GM12878 (cell line): ENCODE data around the gene PPP5C. TPM values are rescaled to one million over a fixed set of nuclear protein-coding genes. Genes with fewer than 3 reads are reported as not detected.

Source experiments
- ATAC-seq: fragments of 200-7000 bp; cut with Tn5 transposase; 3 replicates; pipeline ENCODE4 v1.9.1; 2020; ENCODE audit warnings: mild to moderate bottlenecking, moderate library complexity
- BruUV-seq: library from RNA; stranded (reverse); fragments of 400-500 nt; replicated peaks from 2 replicates; lab custom pipeline; 2021; lab: Mats Ljungman, UMichigan
- CTCF ChIA-PET: fragments of 300-600 bp; sonication (Branson Sonifier 250); formaldehyde crosslinking; extraction: SDS; loops from one replicate; lab custom pipeline; 2021; ENCODE audit warnings: inconsistent platforms; lab: Yijun Ruan, JAX
- POLR2A ChIA-PET: fragments of 350-600 bp; formaldehyde crosslinking; extraction: SDS; loops from one replicate; lab custom pipeline; 2021; ENCODE audit warnings: inconsistent platforms; lab: Charles Lee
- RAD21 ChIA-PET: fragments of 300-600 bp; sonication (Branson Sonifier 250); formaldehyde crosslinking; loops from one replicate; lab custom pipeline; 2023; ENCODE audit warnings: antibody characterized with exemption; ENCODE audit not compliant: unreplicated experiment; lab: Charles Lee
- SMC1A ChIA-PET: fragments of 300-600 bp; sonication (Branson Sonifier 250); formaldehyde crosslinking; loops from one replicate; lab custom pipeline; 2023; ENCODE audit not compliant: unreplicated experiment, uncharacterized antibody; lab: Charles Lee
- DNase-seq: peaks from one replicate; pipeline ENCODE4 v3.0.0-alpha.2; 2011; ENCODE audit warnings: low read depth, low spot score
- FAIRE-seq: peaks from 3 replicates; lab custom pipeline; 2011; peaks lifted over from hg19 to GRCh38; lab: Jason Lieb, UNC
- H2AFZ ChIP-seq: 2 replicates; pipeline ENCODE4 v1.6.0; 2011; ENCODE audit warnings: low read depth, low read length, control low read depth; ENCODE audit not compliant: control insufficient read depth
- H3K27ac ChIP-seq: 2 replicates; pipeline ENCODE4 v1.5.1; 2011; ENCODE audit warnings: control low read depth; ENCODE audit not compliant: control insufficient read depth, insufficient read depth
- H3K27me3 ChIP-seq, 2 experiments: replicated peaks in 1 of 2; 2 replicates each; pipeline versions ENCODE4 v1.6.0 to v1.6.1; 2011; ENCODE audit warnings: low read length in 1 of 2; ENCODE audit not compliant: control insufficient read depth in 2 of 2, insufficient read depth in 2 of 2
- H3K36me3 ChIP-seq, 2 experiments: 2 replicates each; pipeline ENCODE4 v1.5.1; 2011; ENCODE audit warnings: low read length in 1 of 2; ENCODE audit not compliant: control insufficient read depth in 2 of 2, insufficient read depth in 2 of 2
- H3K4me1 ChIP-seq: 2 replicates; pipeline ENCODE4 v1.6.1; 2011; ENCODE audit warnings: mild to moderate bottlenecking, low read length, moderate library complexity, mixed read lengths; ENCODE audit not compliant: control insufficient read depth, insufficient read depth
- H3K4me2 ChIP-seq: 2 replicates; pipeline ENCODE4 v1.6.0; 2011; ENCODE audit warnings: control low read depth; ENCODE audit not compliant: control insufficient read depth, insufficient read depth
- H3K4me3 ChIP-seq: fragments of 200-600 bp; sonication (generic); 2 replicates; pipeline ENCODE4 v1.5.1; 2016
- H3K79me2 ChIP-seq: 2 replicates; pipeline ENCODE4 v1.6.0; 2011; ENCODE audit warnings: low read length; ENCODE audit not compliant: control insufficient read depth, insufficient read depth
- H3K9ac ChIP-seq: 2 replicates; pipeline ENCODE4 v1.8.0; 2011; ENCODE audit warnings: low read length, control low read depth, mixed read lengths; ENCODE audit not compliant: control insufficient read depth, insufficient read depth
- H3K9me3 ChIP-seq: replicated peaks from 3 replicates; pipeline ENCODE4 v1.5.1; 2011; ENCODE audit warnings: mild to moderate bottlenecking, low read length; ENCODE audit not compliant: control insufficient read depth, insufficient read depth
- H4K20me1 ChIP-seq: 2 replicates; pipeline ENCODE4 v1.6.0; 2011; ENCODE audit not compliant: control insufficient read depth, insufficient read depth
- BHLHE40 ChIP-seq, 2 experiments: fragments of 450-650 bp in 1 of 2; IDR thresholded peaks; 2 replicates each; pipeline ENCODE4 v1.6.1; 2011 to 2017; ENCODE audit warnings: low read depth in 2 of 2, borderline replicate concordance in 1 of 2, improper control_type of control experiment in 1 of 2, low read length in 1 of 2, mild to moderate bottlenecking in 1 of 2
- DPF2 ChIP-seq: fragments of 450-650 bp; IDR thresholded peaks from 2 replicates; pipeline ENCODE4 v1.6.1; 2017; ENCODE audit warnings: mild to moderate bottlenecking
- ETV6 ChIP-seq, 2 experiments: fragments of 450-650 bp in 1 of 2; IDR thresholded peaks in 1 of 2; conservative IDR thresholded peaks in 1 of 2; 2 replicates each; pipeline ENCODE4 v1.6.1; 2014; ENCODE audit warnings: antibody characterized with exemption in 1 of 2, borderline replicate concordance in 1 of 2, low read depth in 1 of 2, mild to moderate bottlenecking in 1 of 2, moderate library complexity in 1 of 2
- IKZF2 ChIP-seq, 2 experiments: fragments of 450-650 bp; IDR thresholded peaks; 2 replicates each; pipeline ENCODE4 v1.6.1; 2017; ENCODE audit warnings: mild to moderate bottlenecking in 2 of 2, moderate library complexity in 2 of 2
- NFYB ChIP-seq: IDR thresholded peaks from 2 replicates; pipeline ENCODE4 v1.6.1; 2011; ENCODE audit warnings: low read depth, mild to moderate bottlenecking, low read length, improper control_type of control experiment, moderate library complexity; ENCODE audit not compliant: insufficient read depth
- SMAD5 ChIP-seq: IDR thresholded peaks from 2 replicates; pipeline ENCODE4 v1.6.1; 2016; ENCODE audit warnings: antibody characterized with exemption, low read depth
- SUPT20H ChIP-seq: IDR thresholded peaks from 2 replicates; pipeline ENCODE4 v1.6.1; 2011; ENCODE audit warnings: low read depth, mild to moderate bottlenecking, low read length, moderate library complexity, borderline replicate concordance; ENCODE audit not compliant: control insufficient read depth
- ZNF274 ChIP-seq: IDR thresholded peaks from one replicate; pipeline ENCODE4 v1.8.0; 2011; ENCODE audit not compliant: insufficient read length, insufficient read depth
- WGBS: methylation state at CpG from one replicate; pipeline ENCODE4 v1.1.6; 2016; ENCODE audit warnings: low lambda C conversion rate; ENCODE audit not compliant: insufficient replicate concordance, insufficient coverage; ENCODE audit errors: missing lambda C conversion rate; 5-methylcytosine and 5-hydroxymethylcytosine counted together
- in situ Hi-C: fragments of 300-500 bp; cut with MboI; formaldehyde crosslinking; loops from 9 replicates; pipeline ENCODE4 v1.14.3; 2018; ENCODE audit warnings: mixed read lengths
- intact Hi-C: fragments of 100-400 bp; cut with micrococcal nuclease; formaldehyde crosslinking; loops from one replicate; pipeline ENCODE4 v1.14.2; 2022; ENCODE audit not compliant: unreplicated experiment
- polyA plus RNA-seq, 11 experiments: library from polyadenylated mRNA; depleted of rRNA in 4 of 11; unstranded in 6 of 11; stranded (reverse) in 5 of 11; fragments of >200 nt; fragmentation: Nextera tagmentation in 4 of 11; fragmentation: Illumina TruSeq in 1 of 11; extraction: Ambion mirVana in 4 of 11; extraction: Trizol in 1 of 11; gene quantifications; 1 replicate in 1 of 11; 2 replicates in 10 of 11; pipeline versions ENCODE4 v1.2.1 to v1.2.3, GENCODE V29; 2011 to 2016; ENCODE audit warnings: inconsistent platforms in 2 of 11, missing spikeins in 2 of 11, low read depth in 1 of 11
- total RNA-seq, 4 experiments: library from RNA; depleted of rRNA in 3 of 4; stranded (reverse); fragments of >200 nt in 3 of 4; fragmentation: Illumina TruSeq in 1 of 4; extraction: Trizol in 1 of 4; gene quantifications; 2 replicates each; pipeline versions ENCODE4 v1.2.1 to v1.2.3, GENCODE V29; 2013 to 2021
- TF ChIP-seq, protein P1 (sequence below): fragments of 450-650 bp; IDR thresholded peaks from 2 replicates; pipeline ENCODE4 v1.6.1; 2017; ENCODE audit warnings: mild to moderate bottlenecking, moderate library complexity
- TF ChIP-seq, protein P2 (sequence below): IDR thresholded peaks from 2 replicates; pipeline ENCODE4 v1.6.1; 2012; ENCODE audit warnings: mild to moderate bottlenecking, low read depth, low read length
- TF ChIP-seq, protein P3 (sequence below): fragments of 450-650 bp; IDR thresholded peaks from 2 replicates; pipeline ENCODE4 v1.6.1; 2017; ENCODE audit warnings: borderline replicate concordance

Gene PPP5C
- total and polyA plus RNA-seq, 10 of the 15 experiments (the other 5 are each of a cell fraction or from before 2014, with no cell fraction given): 1.1 to 154 (median 94.5) TPM

DNA sequence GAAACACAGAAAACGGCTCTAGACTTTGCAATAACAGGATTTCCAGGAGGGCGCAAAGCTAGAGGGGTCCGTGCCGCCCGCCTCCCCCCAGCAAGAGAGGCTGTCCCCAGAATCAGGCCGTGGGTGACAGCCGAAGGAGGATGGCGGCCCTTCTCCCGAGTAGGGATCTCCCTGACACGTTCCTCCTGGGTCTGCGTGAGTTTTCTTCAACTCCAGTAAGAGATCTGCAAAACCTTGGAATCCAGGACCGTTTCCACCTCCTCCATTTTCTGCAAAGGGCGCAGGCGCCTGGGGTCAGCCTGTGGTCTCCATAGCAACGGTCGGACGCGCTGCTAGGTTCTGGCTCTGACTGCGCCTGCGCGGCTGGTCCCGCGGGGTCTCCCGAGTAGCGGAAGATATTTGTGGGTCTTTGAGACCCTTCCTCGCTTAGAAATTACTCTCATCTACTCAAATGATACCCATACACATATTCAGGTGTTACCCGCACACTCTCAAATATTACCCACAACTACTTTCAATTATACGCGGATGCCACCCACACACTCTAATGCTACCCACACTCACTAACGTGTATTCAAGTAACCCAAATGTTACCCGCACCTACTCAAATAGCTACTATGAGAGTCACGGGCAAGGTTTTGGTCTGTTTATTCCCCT, 79.7 kb downstream of the PPP5C start (continued):
- TF ChIP-seq, protein P1, sequence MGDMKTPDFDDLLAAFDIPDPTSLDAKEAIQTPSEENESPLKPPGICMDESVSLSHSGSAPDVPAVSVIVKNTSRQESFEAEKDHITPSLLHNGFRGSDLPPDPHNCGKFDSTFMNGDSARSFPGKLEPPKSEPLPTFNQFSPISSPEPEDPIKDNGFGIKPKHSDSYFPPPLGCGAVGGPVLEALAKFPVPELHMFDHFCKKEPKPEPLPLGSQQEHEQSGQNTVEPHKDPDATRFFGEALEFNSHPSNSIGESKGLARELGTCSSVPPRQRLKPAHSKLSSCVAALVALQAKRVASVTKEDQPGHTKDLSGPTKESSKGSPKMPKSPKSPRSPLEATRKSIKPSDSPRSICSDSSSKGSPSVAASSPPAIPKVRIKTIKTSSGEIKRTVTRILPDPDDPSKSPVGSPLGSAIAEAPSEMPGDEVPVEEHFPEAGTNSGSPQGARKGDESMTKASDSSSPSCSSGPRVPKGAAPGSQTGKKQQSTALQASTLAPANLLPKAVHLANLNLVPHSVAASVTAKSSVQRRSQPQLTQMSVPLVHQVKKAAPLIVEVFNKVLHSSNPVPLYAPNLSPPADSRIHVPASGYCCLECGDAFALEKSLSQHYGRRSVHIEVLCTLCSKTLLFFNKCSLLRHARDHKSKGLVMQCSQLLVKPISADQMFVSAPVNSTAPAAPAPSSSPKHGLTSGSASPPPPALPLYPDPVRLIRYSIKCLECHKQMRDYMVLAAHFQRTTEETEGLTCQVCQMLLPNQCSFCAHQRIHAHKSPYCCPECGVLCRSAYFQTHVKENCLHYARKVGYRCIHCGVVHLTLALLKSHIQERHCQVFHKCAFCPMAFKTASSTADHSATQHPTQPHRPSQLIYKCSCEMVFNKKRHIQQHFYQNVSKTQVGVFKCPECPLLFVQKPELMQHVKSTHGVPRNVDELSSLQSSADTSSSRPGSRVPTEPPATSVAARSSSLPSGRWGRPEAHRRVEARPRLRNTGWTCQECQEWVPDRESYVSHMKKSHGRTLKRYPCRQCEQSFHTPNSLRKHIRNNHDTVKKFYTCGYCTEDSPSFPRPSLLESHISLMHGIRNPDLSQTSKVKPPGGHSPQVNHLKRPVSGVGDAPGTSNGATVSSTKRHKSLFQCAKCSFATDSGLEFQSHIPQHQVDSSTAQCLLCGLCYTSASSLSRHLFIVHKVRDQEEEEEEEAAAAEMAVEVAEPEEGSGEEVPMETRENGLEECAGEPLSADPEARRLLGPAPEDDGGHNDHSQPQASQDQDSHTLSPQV: no peak
- TF ChIP-seq SUPT20H: no peak

DNA sequence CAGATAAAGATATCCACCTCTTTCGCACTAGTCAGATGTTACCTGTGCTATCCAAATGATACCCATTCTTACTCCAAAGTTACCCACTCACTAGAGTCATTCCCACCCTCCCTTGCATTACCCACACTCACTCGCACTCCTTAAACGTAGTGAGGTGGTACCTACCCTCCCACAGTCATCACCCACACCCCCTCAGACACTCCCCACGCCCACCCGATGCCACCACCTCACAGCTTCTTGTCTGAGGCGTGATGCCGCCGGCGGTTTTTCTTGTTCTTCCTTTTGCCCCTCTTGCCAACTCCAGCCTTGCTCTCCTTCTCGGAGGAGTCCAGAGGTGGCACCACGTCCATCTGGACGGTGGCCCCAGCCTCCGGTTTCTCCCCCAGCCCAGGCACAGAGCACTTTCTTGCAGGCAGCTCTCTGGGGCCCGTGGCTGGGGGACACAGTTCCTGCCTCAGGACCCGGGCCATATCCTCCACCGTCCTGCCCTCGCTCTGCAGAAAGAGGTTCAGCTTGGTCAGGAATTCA, 80.7 kb downstream of the PPP5C start:
- peaks cover 0 to 5% of the 10 kb centered on the region in 2 experiments; a peak in 2 of 4 replicates for H3K27me3 ChIP-seq
- ChIA-PET CTCF (no interaction called here), POLR2A (no interaction called here), RAD21 (no interaction called here), SMC1A (no interaction called here)
- in situ Hi-C loops: no loop called here
- no peak overlapping the region for H3K4me2 ChIP-seq
- H3K9me3 ChIP-seq: no peaks in the 10 kb centered on the region
- no peaks in the 10 kb centered on the region for H3K36me3 ChIP-seq
- BruUV-seq: no TSS peak
- FAIRE-seq (no peak), ATAC-seq (no peak), DNase-seq (no peak)
- no peaks in the 10 kb centered on the region for H4K20me1 ChIP-seq
- intact Hi-C loops: no loop called here
- H3K27ac ChIP-seq: no peak overlapping the region
- no peaks in the 10 kb centered on the region for H3K4me1 ChIP-seq
- no peak overlapping the region for H3K4me3 ChIP-seq
- no peaks in the 10 kb centered on the region for H3K79me2 ChIP-seq
- TF ChIP-seq NFYB (no peak), ETV6 (conservative IDR thresholded peaks at IDR 0.05 in 1 of 2, IDR thresholded peaks at IDR 0.05 in 1 of 2; ENCODE audit: borderline replicate concordance in 1 of 2, low read depth in 1 of 2) (no peak), IKZF2 (IDR thresholded peaks at IDR 0.05) (no peak), ZNF274 (no peak), SMAD5 (no peak), DPF2 (no peak), BHLHE40 (IDR thresholded peaks at IDR 0.05; ENCODE audit: borderline replicate concordance in 1 of 2, low read depth in 2 of 2, low read length in 1 of 2) (no peak)
- TF ChIP-seq, protein P2, sequence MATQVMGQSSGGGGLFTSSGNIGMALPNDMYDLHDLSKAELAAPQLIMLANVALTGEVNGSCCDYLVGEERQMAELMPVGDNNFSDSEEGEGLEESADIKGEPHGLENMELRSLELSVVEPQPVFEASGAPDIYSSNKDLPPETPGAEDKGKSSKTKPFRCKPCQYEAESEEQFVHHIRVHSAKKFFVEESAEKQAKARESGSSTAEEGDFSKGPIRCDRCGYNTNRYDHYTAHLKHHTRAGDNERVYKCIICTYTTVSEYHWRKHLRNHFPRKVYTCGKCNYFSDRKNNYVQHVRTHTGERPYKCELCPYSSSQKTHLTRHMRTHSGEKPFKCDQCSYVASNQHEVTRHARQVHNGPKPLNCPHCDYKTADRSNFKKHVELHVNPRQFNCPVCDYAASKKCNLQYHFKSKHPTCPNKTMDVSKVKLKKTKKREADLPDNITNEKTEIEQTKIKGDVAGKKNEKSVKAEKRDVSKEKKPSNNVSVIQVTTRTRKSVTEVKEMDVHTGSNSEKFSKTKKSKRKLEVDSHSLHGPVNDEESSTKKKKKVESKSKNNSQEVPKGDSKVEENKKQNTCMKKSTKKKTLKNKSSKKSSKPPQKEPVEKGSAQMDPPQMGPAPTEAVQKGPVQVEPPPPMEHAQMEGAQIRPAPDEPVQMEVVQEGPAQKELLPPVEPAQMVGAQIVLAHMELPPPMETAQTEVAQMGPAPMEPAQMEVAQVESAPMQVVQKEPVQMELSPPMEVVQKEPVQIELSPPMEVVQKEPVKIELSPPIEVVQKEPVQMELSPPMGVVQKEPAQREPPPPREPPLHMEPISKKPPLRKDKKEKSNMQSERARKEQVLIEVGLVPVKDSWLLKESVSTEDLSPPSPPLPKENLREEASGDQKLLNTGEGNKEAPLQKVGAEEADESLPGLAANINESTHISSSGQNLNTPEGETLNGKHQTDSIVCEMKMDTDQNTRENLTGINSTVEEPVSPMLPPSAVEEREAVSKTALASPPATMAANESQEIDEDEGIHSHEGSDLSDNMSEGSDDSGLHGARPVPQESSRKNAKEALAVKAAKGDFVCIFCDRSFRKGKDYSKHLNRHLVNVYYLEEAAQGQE: no peak
- TF ChIP-seq, protein P3, sequence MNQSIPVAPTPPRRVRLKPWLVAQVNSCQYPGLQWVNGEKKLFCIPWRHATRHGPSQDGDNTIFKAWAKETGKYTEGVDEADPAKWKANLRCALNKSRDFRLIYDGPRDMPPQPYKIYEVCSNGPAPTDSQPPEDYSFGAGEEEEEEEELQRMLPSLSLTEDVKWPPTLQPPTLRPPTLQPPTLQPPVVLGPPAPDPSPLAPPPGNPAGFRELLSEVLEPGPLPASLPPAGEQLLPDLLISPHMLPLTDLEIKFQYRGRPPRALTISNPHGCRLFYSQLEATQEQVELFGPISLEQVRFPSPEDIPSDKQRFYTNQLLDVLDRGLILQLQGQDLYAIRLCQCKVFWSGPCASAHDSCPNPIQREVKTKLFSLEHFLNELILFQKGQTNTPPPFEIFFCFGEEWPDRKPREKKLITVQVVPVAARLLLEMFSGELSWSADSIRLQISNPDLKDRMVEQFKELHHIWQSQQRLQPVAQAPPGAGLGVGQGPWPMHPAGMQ: no peak
- no peak overlapping the region for H3K9ac ChIP-seq
- H2AFZ ChIP-seq: no peak overlapping the region
- WGBS: 56% methylated on average over 14 of the region's 17 CpGs
